GM06990 (cell line): Measurements from ENCODE around the gene MT1M.

Experiments
- DNase-seq: peaks from one replicate; pipeline ENCODE4 v3.0.0-alpha.2; 2011; ENCODE audit not compliant: insufficient read length; ENCODE audit errors: extremely low read depth
- H3K27me3 ChIP-seq: replicated peaks from 2 replicates; pipeline ENCODE4 v1.6.0; 2011; ENCODE audit warnings: low read length; ENCODE audit not compliant: control insufficient read depth, insufficient read depth
- H3K36me3 ChIP-seq: 2 replicates; pipeline ENCODE4 v1.5.1; 2011; ENCODE audit warnings: low read length; ENCODE audit not compliant: control insufficient read depth, insufficient read depth
- H3K4me3 ChIP-seq: replicated peaks from 2 replicates; pipeline ENCODE4 v1.5.1; 2011; ENCODE audit warnings: low read depth, mild to moderate bottlenecking, control low read depth, low read length
- TF ChIP-seq, protein P1 (sequence below): IDR thresholded peaks from 2 replicates; pipeline ENCODE4 v1.5.1; 2011; ENCODE audit warnings: low read length, control low read depth, mild to moderate bottlenecking, inconsistent platforms; ENCODE audit not compliant: insufficient read depth, poor library complexity, severe bottlenecking

The MT1M gene

DNA sequence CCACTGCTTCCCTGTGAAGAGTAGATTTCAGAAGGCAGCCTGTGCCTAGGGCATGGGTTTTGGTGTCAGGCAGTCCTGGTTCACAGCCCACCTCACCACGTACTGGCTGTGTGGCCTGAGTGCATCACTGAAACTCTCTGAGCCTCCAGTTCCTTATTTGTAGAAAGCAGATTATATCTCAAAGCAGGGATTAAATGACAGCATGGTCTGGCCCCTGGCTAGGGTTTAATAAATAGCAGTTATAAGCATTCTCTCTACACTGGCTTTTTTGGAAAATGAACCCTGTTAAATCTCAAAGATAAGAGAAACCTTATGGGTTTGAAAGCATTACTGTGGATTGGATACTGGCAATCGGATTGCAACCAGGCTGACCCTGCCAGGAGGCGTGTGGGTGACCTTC is 2.9 kb upstream of the MT1M start:
- TF ChIP-seq, protein P1, sequence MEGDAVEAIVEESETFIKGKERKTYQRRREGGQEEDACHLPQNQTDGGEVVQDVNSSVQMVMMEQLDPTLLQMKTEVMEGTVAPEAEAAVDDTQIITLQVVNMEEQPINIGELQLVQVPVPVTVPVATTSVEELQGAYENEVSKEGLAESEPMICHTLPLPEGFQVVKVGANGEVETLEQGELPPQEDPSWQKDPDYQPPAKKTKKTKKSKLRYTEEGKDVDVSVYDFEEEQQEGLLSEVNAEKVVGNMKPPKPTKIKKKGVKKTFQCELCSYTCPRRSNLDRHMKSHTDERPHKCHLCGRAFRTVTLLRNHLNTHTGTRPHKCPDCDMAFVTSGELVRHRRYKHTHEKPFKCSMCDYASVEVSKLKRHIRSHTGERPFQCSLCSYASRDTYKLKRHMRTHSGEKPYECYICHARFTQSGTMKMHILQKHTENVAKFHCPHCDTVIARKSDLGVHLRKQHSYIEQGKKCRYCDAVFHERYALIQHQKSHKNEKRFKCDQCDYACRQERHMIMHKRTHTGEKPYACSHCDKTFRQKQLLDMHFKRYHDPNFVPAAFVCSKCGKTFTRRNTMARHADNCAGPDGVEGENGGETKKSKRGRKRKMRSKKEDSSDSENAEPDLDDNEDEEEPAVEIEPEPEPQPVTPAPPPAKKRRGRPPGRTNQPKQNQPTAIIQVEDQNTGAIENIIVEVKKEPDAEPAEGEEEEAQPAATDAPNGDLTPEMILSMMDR: no peak
- DNase-seq: no peak
- Histone ChIP-seq H3K36me3 (no peaks in the 10 kb centered on the region), H3K27me3 (peaks cover 3% of the 10 kb centered on the region), H3K4me3 (no peak overlapping the region)

DNA sequence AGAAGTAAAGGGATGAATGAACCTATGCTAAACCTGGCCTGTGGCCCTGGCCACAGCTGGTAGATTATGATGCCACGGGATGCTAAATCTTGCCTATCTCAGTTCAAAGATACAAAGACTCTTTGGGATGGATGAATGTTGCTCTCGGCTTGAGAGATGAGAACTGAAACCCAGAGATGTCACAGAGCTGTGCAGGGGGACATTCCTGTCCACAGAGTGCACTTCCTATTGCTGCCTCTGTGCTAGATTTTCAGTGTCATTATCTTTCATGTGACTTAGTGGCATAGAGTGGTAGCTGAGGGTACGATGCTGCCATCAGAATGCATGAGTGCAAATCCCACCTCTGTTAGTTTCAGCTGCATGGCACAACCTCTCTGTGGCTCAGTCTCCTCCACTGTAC is 2.3 kb upstream of the MT1M start:
- no peak for DNase-seq
- no peak overlapping the region for H3K4me3 ChIP-seq
- TF ChIP-seq, protein P1: no peak
- H3K27me3 ChIP-seq: peaks cover 3% of the 10 kb centered on the region
- no peaks in the 10 kb centered on the region for H3K36me3 ChIP-seq

DNA sequence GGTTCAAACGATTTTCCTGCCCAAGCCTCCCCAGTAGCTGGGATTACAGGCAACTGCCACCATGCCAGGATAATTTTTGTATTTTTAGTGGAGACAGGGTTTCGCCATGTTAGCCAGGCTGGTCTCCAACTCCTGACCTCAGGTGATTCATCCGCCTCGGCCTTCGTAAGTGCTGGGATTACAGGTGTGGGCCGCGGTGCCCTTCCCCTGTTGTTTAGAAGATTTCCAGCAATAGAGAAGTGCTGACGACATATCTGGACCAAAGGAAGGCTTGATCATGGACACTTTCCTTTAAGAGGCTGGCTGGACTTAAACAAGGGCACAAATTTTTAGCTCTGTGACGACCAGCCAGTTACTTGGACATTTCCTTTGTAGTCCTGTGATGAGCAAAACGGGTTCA is 1.3 kb upstream of the MT1M start:
- TF ChIP-seq, protein P1: no peak
- no peak for DNase-seq
- peaks cover 3% of the 10 kb centered on the region for H3K27me3 ChIP-seq
- H3K36me3 ChIP-seq: no peaks in the 10 kb centered on the region
- H3K4me3 ChIP-seq: no peak overlapping the region

DNA sequence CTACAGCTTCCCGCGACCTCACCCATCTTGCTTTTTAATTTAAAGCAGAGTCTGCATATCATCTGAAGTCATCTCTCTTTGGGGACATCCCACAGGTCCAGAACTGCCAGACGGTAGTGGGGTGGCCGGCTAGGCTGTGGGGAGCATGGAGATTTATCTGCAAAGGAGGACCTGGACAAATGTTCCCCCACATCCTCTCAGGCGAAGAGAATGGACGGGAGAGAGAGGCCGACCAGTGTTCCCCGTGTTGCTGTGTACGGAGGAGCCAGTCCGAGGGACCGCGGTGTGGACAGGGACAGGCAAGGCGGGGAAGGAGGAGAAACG is 665 bp upstream of the MT1M start:
- no peak for DNase-seq
- no peak overlapping the region for H3K4me3 ChIP-seq
- H3K27me3 ChIP-seq: peaks cover 3% of the 10 kb centered on the region
- no peaks in the 10 kb centered on the region for H3K36me3 ChIP-seq
- TF ChIP-seq, protein P1: no peak

DNA sequence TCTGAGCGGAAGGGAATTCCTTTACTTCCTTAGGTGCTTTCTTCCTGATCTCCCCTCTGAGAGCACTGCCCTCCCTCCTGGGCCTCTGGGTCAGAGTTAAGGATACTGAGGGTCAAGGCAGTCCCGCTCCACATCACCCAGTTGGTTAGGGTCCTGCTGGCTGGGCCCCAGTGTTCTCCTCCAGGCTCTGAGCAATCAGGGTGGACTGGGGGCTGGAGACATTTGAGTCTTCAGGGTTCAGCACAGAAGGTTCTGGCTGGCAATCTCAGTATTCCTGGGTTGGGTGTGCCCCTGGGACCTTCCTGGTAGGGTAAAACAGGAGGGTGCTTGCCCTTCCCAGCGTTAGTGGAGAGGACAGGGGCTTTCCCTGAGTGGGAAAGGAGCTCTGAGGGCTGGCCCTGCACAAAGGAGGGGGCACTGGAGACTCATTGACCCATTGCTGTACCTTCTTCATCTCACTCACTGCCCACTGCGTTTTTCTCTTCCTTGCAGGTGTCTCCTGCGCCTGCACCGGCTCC is 448 bp downstream of the MT1M start:
- Histone ChIP-seq H3K4me3 (no peak overlapping the region), H3K36me3 (no peaks in the 10 kb centered on the region), H3K27me3 (peaks cover 4% of the 10 kb centered on the region)
- DNase-seq: no peak
- TF ChIP-seq, protein P1: no peak

DNA sequence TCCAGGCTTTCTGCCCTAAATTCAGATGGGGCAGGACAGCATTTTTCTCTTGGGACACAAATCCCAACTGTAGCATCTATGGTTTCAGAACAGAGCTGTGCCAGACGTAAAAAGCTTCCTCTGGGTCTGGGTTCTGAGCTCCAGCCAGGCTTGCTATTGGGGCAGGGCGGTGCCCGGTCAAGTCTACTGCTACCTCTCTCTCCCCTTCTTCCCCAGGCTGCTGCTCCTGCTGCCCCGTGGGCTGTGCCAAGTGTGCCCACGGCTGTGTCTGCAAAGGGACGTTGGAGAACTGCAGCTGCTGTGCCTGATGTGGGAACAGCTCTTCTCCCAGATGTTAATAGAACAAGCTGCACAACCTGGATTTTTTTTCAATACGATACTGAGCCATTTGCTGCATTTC is 1.1 kb downstream of the MT1M start:
- TF ChIP-seq, protein P1: no peak
- Histone ChIP-seq H3K36me3 (no peaks in the 10 kb centered on the region), H3K27me3 (peaks cover 4% of the 10 kb centered on the region), H3K4me3 (no peak overlapping the region)
- no peak for DNase-seq
